GM12878 (cell line): ENCODE data around the gene RNF168. TPM values are rescaled to one million over a fixed set of nuclear protein-coding genes. Genes with fewer than 3 reads are reported as not detected.

Experiments used
- ATAC-seq: fragments of 200-7000 bp; cut with Tn5 transposase; 3 replicates; pipeline ENCODE4 v1.9.1; 2020; ENCODE audit warnings: mild to moderate bottlenecking, moderate library complexity
- BruUV-seq: library from RNA; stranded (reverse); fragments of 400-500 nt; replicated peaks from 2 replicates; lab custom pipeline; 2021; lab: Mats Ljungman, UMichigan
- CTCF ChIA-PET: fragments of 300-600 bp; sonication (Branson Sonifier 250); formaldehyde crosslinking; extraction: SDS; loops from one replicate; lab custom pipeline; 2021; ENCODE audit warnings: inconsistent platforms; lab: Yijun Ruan, JAX
- POLR2A ChIA-PET: fragments of 350-600 bp; formaldehyde crosslinking; extraction: SDS; loops from one replicate; lab custom pipeline; 2021; ENCODE audit warnings: inconsistent platforms; lab: Charles Lee
- RAD21 ChIA-PET: fragments of 300-600 bp; sonication (Branson Sonifier 250); formaldehyde crosslinking; loops from one replicate; lab custom pipeline; 2023; ENCODE audit warnings: antibody characterized with exemption; ENCODE audit not compliant: unreplicated experiment; lab: Charles Lee
- SMC1A ChIA-PET: fragments of 300-600 bp; sonication (Branson Sonifier 250); formaldehyde crosslinking; loops from one replicate; lab custom pipeline; 2023; ENCODE audit not compliant: unreplicated experiment, uncharacterized antibody; lab: Charles Lee
- DNase-seq: peaks from one replicate; pipeline ENCODE4 v3.0.0-alpha.2; 2011; ENCODE audit warnings: low read depth, low spot score
- FAIRE-seq: peaks from 3 replicates; lab custom pipeline; 2011; peaks lifted over from hg19 to GRCh38; lab: Jason Lieb, UNC
- H2AFZ ChIP-seq: 2 replicates; pipeline ENCODE4 v1.6.0; 2011; ENCODE audit warnings: low read depth, low read length, control low read depth; ENCODE audit not compliant: control insufficient read depth
- H3K27ac ChIP-seq: 2 replicates; pipeline ENCODE4 v1.5.1; 2011; ENCODE audit warnings: control low read depth; ENCODE audit not compliant: control insufficient read depth, insufficient read depth
- H3K27me3 ChIP-seq, 2 experiments: replicated peaks in 1 of 2; 2 replicates each; pipeline versions ENCODE4 v1.6.0 to v1.6.1; 2011; ENCODE audit warnings: low read length in 1 of 2; ENCODE audit not compliant: control insufficient read depth in 2 of 2, insufficient read depth in 2 of 2
- H3K36me3 ChIP-seq, 2 experiments: 2 replicates each; pipeline ENCODE4 v1.5.1; 2011; ENCODE audit warnings: low read length in 1 of 2; ENCODE audit not compliant: control insufficient read depth in 2 of 2, insufficient read depth in 2 of 2
- H3K4me1 ChIP-seq: 2 replicates; pipeline ENCODE4 v1.6.1; 2011; ENCODE audit warnings: mild to moderate bottlenecking, low read length, moderate library complexity, mixed read lengths; ENCODE audit not compliant: control insufficient read depth, insufficient read depth
- H3K4me2 ChIP-seq: 2 replicates; pipeline ENCODE4 v1.6.0; 2011; ENCODE audit warnings: control low read depth; ENCODE audit not compliant: control insufficient read depth, insufficient read depth
- H3K4me3 ChIP-seq: fragments of 200-600 bp; sonication (generic); 2 replicates; pipeline ENCODE4 v1.5.1; 2016
- H3K79me2 ChIP-seq: 2 replicates; pipeline ENCODE4 v1.6.0; 2011; ENCODE audit warnings: low read length; ENCODE audit not compliant: control insufficient read depth, insufficient read depth
- H3K9ac ChIP-seq: 2 replicates; pipeline ENCODE4 v1.8.0; 2011; ENCODE audit warnings: low read length, control low read depth, mixed read lengths; ENCODE audit not compliant: control insufficient read depth, insufficient read depth
- H3K9me3 ChIP-seq: replicated peaks from 3 replicates; pipeline ENCODE4 v1.5.1; 2011; ENCODE audit warnings: mild to moderate bottlenecking, low read length; ENCODE audit not compliant: control insufficient read depth, insufficient read depth
- H4K20me1 ChIP-seq: 2 replicates; pipeline ENCODE4 v1.6.0; 2011; ENCODE audit not compliant: control insufficient read depth, insufficient read depth
- ATF7 ChIP-seq: fragments of 450-650 bp; IDR thresholded peaks from 2 replicates; pipeline ENCODE4 v1.6.1; 2016; ENCODE audit warnings: low read depth, mild to moderate bottlenecking
- CREM ChIP-seq: IDR thresholded peaks from 2 replicates; pipeline ENCODE4 v1.6.1; 2014; ENCODE audit warnings: antibody characterized with exemption, low read depth
- FOXM1 ChIP-seq: IDR thresholded peaks from 2 replicates; pipeline ENCODE4 v1.6.1; 2012; ENCODE audit warnings: low read depth, mild to moderate bottlenecking, inconsistent platforms, low read length, moderate library complexity
- NFIC ChIP-seq: IDR thresholded peaks from 2 replicates; pipeline ENCODE4 v1.6.1; 2012; ENCODE audit warnings: low read depth, mild to moderate bottlenecking, inconsistent platforms, low read length, moderate library complexity
- PML ChIP-seq: IDR thresholded peaks from 2 replicates; pipeline ENCODE4 v1.6.1; 2012; ENCODE audit warnings: low read length, inconsistent platforms
- SMAD5 ChIP-seq: IDR thresholded peaks from 2 replicates; pipeline ENCODE4 v1.6.1; 2016; ENCODE audit warnings: antibody characterized with exemption, low read depth
- TCF12 ChIP-seq: IDR thresholded peaks from 2 replicates; pipeline ENCODE4 v1.6.1; 2011; ENCODE audit warnings: low read depth, mild to moderate bottlenecking, low read length
- WGBS: methylation state at CpG from one replicate; pipeline ENCODE4 v1.1.6; 2016; ENCODE audit warnings: low lambda C conversion rate; ENCODE audit not compliant: insufficient replicate concordance, insufficient coverage; ENCODE audit errors: missing lambda C conversion rate; 5-methylcytosine and 5-hydroxymethylcytosine counted together
- in situ Hi-C: fragments of 300-500 bp; cut with MboI; formaldehyde crosslinking; loops from 9 replicates; pipeline ENCODE4 v1.14.3; 2018; ENCODE audit warnings: mixed read lengths
- intact Hi-C: fragments of 100-400 bp; cut with micrococcal nuclease; formaldehyde crosslinking; loops from one replicate; pipeline ENCODE4 v1.14.2; 2022; ENCODE audit not compliant: unreplicated experiment
- polyA plus RNA-seq, 11 experiments: library from polyadenylated mRNA; depleted of rRNA in 4 of 11; unstranded in 6 of 11; stranded (reverse) in 5 of 11; fragments of >200 nt; fragmentation: Nextera tagmentation in 4 of 11; fragmentation: Illumina TruSeq in 1 of 11; extraction: Ambion mirVana in 4 of 11; extraction: Trizol in 1 of 11; gene quantifications; 1 replicate in 1 of 11; 2 replicates in 10 of 11; pipeline versions ENCODE4 v1.2.1 to v1.2.3, GENCODE V29; 2011 to 2016; ENCODE audit warnings: inconsistent platforms in 2 of 11, missing spikeins in 2 of 11, low read depth in 1 of 11
- total RNA-seq, 4 experiments: library from RNA; depleted of rRNA in 3 of 4; stranded (reverse); fragments of >200 nt in 3 of 4; fragmentation: Illumina TruSeq in 1 of 4; extraction: Trizol in 1 of 4; gene quantifications; 2 replicates each; pipeline versions ENCODE4 v1.2.1 to v1.2.3, GENCODE V29; 2013 to 2021
- TF ChIP-seq, protein P1 (sequence below): fragments of 450-650 bp; IDR thresholded peaks from 2 replicates; pipeline ENCODE4 v1.6.1; 2017; ENCODE audit warnings: mild to moderate bottlenecking, moderate library complexity
- TF ChIP-seq, protein P2 (sequence below): IDR thresholded peaks from 2 replicates; pipeline ENCODE4 v1.6.1; 2012; ENCODE audit warnings: low read length, inconsistent platforms

RNF168 gene
- total and polyA plus RNA-seq, 10 of the 15 experiments (the other 5 are each of a cell fraction or from before 2014, with no cell fraction given), result 12.7 to 47.5 (median 24.8) TPM

- ATAC-seq, result no peak
- H4K20me1 ChIP-seq, result no peaks in the 10 kb centered on the region
- FAIRE-seq, result no peak
- ChIA-PET RAD21 (interaction anchor here (0.6 to 3.2 kb wide), 3 partner anchors 23 to 26 kb away, joined by 3 to 24 read pairs (median 5); no protein-coding TSS in a partner anchor), SMC1A (interaction anchor here (0.8 to 1.7 kb wide), 2 partner anchors 9 to 23 kb away, joined by 3 to 11 read pairs; no protein-coding TSS in a partner anchor), CTCF (interaction anchor here (0.6 to 2.8 kb wide), 3 partner anchors 24 to 61 kb away, joined by 3 to 9 read pairs (median 3); no protein-coding TSS in a partner anchor), POLR2A (interaction anchor here (1.1 to 1.7 kb wide), 2 partner anchors 23 to 37 kb away, joined by 3 to 8 read pairs; no protein-coding TSS in a partner anchor)
- in situ Hi-C loops (no loop called here), intact Hi-C loops (loop anchor here (1.0 kb wide), 1 partner anchor 23 kb away; no protein-coding TSS in a partner anchor)
- H3K4me1 ChIP-seq, result peaks cover 6% of the 10 kb centered on the region
- H2AFZ ChIP-seq, result no peak overlapping the region
- TF ChIP-seq ATF7 (no peak), CREM (no peak), FOXM1 (peak; percentile 17; the same call in 1 of the 2 replicates), TCF12 (0 out of 2 replicates have a peak, but pooled peaks have one; percentile 16), SMAD5 (no peak), PML (0 out of 2 replicates have a peak, but pooled peaks have one; percentile 39), NFIC (peak; percentile 65; the same call in 1 of the 2 replicates)
- TF ChIP-seq, protein P1, sequence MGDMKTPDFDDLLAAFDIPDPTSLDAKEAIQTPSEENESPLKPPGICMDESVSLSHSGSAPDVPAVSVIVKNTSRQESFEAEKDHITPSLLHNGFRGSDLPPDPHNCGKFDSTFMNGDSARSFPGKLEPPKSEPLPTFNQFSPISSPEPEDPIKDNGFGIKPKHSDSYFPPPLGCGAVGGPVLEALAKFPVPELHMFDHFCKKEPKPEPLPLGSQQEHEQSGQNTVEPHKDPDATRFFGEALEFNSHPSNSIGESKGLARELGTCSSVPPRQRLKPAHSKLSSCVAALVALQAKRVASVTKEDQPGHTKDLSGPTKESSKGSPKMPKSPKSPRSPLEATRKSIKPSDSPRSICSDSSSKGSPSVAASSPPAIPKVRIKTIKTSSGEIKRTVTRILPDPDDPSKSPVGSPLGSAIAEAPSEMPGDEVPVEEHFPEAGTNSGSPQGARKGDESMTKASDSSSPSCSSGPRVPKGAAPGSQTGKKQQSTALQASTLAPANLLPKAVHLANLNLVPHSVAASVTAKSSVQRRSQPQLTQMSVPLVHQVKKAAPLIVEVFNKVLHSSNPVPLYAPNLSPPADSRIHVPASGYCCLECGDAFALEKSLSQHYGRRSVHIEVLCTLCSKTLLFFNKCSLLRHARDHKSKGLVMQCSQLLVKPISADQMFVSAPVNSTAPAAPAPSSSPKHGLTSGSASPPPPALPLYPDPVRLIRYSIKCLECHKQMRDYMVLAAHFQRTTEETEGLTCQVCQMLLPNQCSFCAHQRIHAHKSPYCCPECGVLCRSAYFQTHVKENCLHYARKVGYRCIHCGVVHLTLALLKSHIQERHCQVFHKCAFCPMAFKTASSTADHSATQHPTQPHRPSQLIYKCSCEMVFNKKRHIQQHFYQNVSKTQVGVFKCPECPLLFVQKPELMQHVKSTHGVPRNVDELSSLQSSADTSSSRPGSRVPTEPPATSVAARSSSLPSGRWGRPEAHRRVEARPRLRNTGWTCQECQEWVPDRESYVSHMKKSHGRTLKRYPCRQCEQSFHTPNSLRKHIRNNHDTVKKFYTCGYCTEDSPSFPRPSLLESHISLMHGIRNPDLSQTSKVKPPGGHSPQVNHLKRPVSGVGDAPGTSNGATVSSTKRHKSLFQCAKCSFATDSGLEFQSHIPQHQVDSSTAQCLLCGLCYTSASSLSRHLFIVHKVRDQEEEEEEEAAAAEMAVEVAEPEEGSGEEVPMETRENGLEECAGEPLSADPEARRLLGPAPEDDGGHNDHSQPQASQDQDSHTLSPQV, result peak; percentile 35; the same call in 1 of the 2 replicates
- TF ChIP-seq, protein P2, sequence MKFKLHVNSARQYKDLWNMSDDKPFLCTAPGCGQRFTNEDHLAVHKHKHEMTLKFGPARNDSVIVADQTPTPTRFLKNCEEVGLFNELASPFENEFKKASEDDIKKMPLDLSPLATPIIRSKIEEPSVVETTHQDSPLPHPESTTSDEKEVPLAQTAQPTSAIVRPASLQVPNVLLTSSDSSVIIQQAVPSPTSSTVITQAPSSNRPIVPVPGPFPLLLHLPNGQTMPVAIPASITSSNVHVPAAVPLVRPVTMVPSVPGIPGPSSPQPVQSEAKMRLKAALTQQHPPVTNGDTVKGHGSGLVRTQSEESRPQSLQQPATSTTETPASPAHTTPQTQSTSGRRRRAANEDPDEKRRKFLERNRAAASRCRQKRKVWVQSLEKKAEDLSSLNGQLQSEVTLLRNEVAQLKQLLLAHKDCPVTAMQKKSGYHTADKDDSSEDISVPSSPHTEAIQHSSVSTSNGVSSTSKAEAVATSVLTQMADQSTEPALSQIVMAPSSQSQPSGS, result peak; percentile 86; the same call in 1 of the 2 replicates
- H3K27ac ChIP-seq, result peak overlapping the region; percentile 95
- no peak overlapping the region for H3K4me2 ChIP-seq
- no TSS peak for BruUV-seq
- DNase-seq, result peak; percentile 53
- 39% methylated on average over 2 of the region's 2 CpGs for WGBS
- no peaks in the 10 kb centered on the region for H3K27me3 ChIP-seq
- H3K36me3 ChIP-seq, result 0 out of 4 replicates have a peak, but pooled peaks cover 0 to 2% of the 10 kb centered on the region in 2 experiments
- H3K9ac ChIP-seq, result peak overlapping the region; percentile 48
- no peak overlapping the region for H3K4me3 ChIP-seq
- no peaks in the 10 kb centered on the region for H3K79me2 ChIP-seq
- no peaks in the 10 kb centered on the region; the same call in 2 of the 3 replicates for H3K9me3 ChIP-seq
These were observed 40.2 kb downstream of the RNF168 start for GRCh38 chr3:196463478-196463756.
